Breast epithelium (tissue), 4 donors: ENCODE measurements around the gene ASAP2. TPM values are rescaled to one million over a fixed set of nuclear protein-coding genes. Genes with fewer than 3 reads are reported as not detected.

ENCODE experiments used
- DNase-seq, 2 donors: peaks; one replicate each; pipeline ENCODE4 v3.0.0-alpha.2; 2019; ENCODE audit warnings: low spot score in 2 of 2
- H3K27ac ChIP-seq, 2 donors: fragments of 200-600 bp; sonication (generic) in 1 of 2; one replicate each; pipeline ENCODE4 v1.5.1; 2016 to 2019; ENCODE audit warnings: mild to moderate bottlenecking in 1 of 2
- H3K27me3 ChIP-seq, 2 donors: fragments of 200-600 bp; sonication (generic) in 1 of 2; one replicate each; pipeline versions ENCODE4 v1.5.1 to v1.6.0; 2017 to 2019; ENCODE audit warnings: control low read depth in 1 of 2, mild to moderate bottlenecking in 1 of 2
- H3K36me3 ChIP-seq: fragments of 200-600 bp; one replicate; pipeline ENCODE4 v1.5.1; 2019
- H3K4me1 ChIP-seq, 2 donors: fragments of 200-600 bp; sonication (generic); one replicate each; pipeline ENCODE4 v1.5.1; 2016 to 2019; ENCODE audit warnings: control low read depth in 1 of 2
- H3K4me3 ChIP-seq, 3 donors: fragments of 200-600 bp; sonication (generic); 1 replicate in 2 of 3; 2 replicates in 1 of 3; pipeline ENCODE4 v1.5.1; 2016 to 2019; ENCODE audit warnings: mild to moderate bottlenecking in 3 of 3, moderate library complexity in 2 of 3
- H3K9me3 ChIP-seq, 2 donors: fragments of 200-600 bp; sonication (generic) in 1 of 2; one replicate each; pipeline ENCODE4 v1.5.1; 2016 to 2019; ENCODE audit warnings: control low read depth in 1 of 2
- CTCF ChIP-seq, 3 donors: fragments of 450-650 bp; IDR thresholded peaks; one replicate each; pipeline ENCODE4 v1.5.1; 2016 to 2017; ENCODE audit warnings: antibody characterized with exemption in 3 of 3, mild to moderate bottlenecking in 3 of 3, moderate library complexity in 3 of 3
- POLR2A ChIP-seq: fragments of 450-650 bp; IDR thresholded peaks from one replicate; pipeline ENCODE4 v1.6.1; 2016; ENCODE audit warnings: antibody characterized with exemption, mild to moderate bottlenecking, moderate library complexity
- POLR2AphosphoS5 ChIP-seq, 3 donors: sonication (generic); formaldehyde crosslinking; IDR thresholded peaks; one replicate each; pipeline ENCODE4 v1.6.1; 2017; ENCODE audit warnings: antibody characterized with exemption in 3 of 3
- intact Hi-C: fragments of 100-400 bp; cut with DNase I; formaldehyde crosslinking; loops from one replicate; pipeline ENCODE4 v1.15.1; 2023; ENCODE audit warnings: low total_unique reads
- total RNA-seq, 3 donors: library from RNA; depleted of rRNA; stranded (reverse); fragments of >200 nt; gene quantifications; one replicate each; pipeline ENCODE4 v1.1.0, GENCODE V29; 2016

The ASAP2 gene
- total RNA-seq, 3 donors from 2014 or later = 14.5 to 24.2 (median 21.0) TPM

GRCh38 chr2:9384521-9384920 is 177.9 kb downstream of the ASAP2 start:
- Histone ChIP-seq H3K4me3 (no peak overlapping the region), H3K27ac (no peak overlapping the region), H3K4me1 (no peaks in the 10 kb centered on the region), H3K27me3 (no peaks in the 10 kb centered on the region), H3K36me3 (no peaks in the 10 kb centered on the region), H3K9me3 (no peaks in the 10 kb centered on the region)
- intact Hi-C loops = no loop called here
- no peak for DNase-seq
- TF ChIP-seq POLR2AphosphoS5 (IDR thresholded peaks at IDR 0.05) = no peak
- TF ChIP-seq POLR2A = no peak
- TF ChIP-seq CTCF (IDR thresholded peaks at IDR 0.05) = no peak

GRCh38 chr2:9385841-9386240 is 179.2 kb downstream of the ASAP2 start:
- no peak overlapping the region for H3K27ac ChIP-seq
- no peaks in the 10 kb centered on the region for H3K4me1 ChIP-seq
- intact Hi-C loops = no loop called here
- H3K36me3 ChIP-seq = no peaks in the 10 kb centered on the region
- no peaks in the 10 kb centered on the region for H3K9me3 ChIP-seq
- no peak for DNase-seq
- H3K4me3 ChIP-seq = no peak overlapping the region
- H3K27me3 ChIP-seq = no peaks in the 10 kb centered on the region
- no peak for TF ChIP-seq CTCF (IDR thresholded peaks at IDR 0.05)
- no peak for TF ChIP-seq POLR2AphosphoS5 (IDR thresholded peaks at IDR 0.05)
- TF ChIP-seq POLR2A = no peak

GRCh38 chr2:9388199-9388681 is 181.6 kb downstream of the ASAP2 start:
- intact Hi-C loops = no loop called here
- H3K9me3 ChIP-seq = no peaks in the 10 kb centered on the region
- H3K4me1 ChIP-seq = no peaks in the 10 kb centered on the region
- H3K4me3 ChIP-seq = no peak overlapping the region
- no peaks in the 10 kb centered on the region for H3K27me3 ChIP-seq
- no peak for DNase-seq
- H3K27ac ChIP-seq = no peak overlapping the region
- no peaks in the 10 kb centered on the region for H3K36me3 ChIP-seq
- TF ChIP-seq CTCF (IDR thresholded peaks at IDR 0.05) = no peak
- no peak for TF ChIP-seq POLR2A
- TF ChIP-seq POLR2AphosphoS5 (IDR thresholded peaks at IDR 0.05) = no peak

GRCh38 chr2:9388950-9389911 is 182.6 kb downstream of the ASAP2 start:
- no peaks in the 10 kb centered on the region for H3K36me3 ChIP-seq

More at GRCh38 chr2:9388950-9389911, 182.6 kb downstream of the ASAP2 start:
- no peaks in the 10 kb centered on the region for H3K27me3 ChIP-seq
- no peaks in the 10 kb centered on the region for H3K9me3 ChIP-seq
- TF ChIP-seq CTCF (IDR thresholded peaks at IDR 0.05) (no peak), POLR2AphosphoS5 (IDR thresholded peaks at IDR 0.05) (no peak), POLR2A (no peak)
- intact Hi-C loops = no loop called here
- H3K4me1 ChIP-seq = no peaks in the 10 kb centered on the region
- H3K4me3 ChIP-seq = no peak overlapping the region
- no peak for DNase-seq
- no peak overlapping the region for H3K27ac ChIP-seq
